ENCODE results near the gene HDDC3.

DNA sequence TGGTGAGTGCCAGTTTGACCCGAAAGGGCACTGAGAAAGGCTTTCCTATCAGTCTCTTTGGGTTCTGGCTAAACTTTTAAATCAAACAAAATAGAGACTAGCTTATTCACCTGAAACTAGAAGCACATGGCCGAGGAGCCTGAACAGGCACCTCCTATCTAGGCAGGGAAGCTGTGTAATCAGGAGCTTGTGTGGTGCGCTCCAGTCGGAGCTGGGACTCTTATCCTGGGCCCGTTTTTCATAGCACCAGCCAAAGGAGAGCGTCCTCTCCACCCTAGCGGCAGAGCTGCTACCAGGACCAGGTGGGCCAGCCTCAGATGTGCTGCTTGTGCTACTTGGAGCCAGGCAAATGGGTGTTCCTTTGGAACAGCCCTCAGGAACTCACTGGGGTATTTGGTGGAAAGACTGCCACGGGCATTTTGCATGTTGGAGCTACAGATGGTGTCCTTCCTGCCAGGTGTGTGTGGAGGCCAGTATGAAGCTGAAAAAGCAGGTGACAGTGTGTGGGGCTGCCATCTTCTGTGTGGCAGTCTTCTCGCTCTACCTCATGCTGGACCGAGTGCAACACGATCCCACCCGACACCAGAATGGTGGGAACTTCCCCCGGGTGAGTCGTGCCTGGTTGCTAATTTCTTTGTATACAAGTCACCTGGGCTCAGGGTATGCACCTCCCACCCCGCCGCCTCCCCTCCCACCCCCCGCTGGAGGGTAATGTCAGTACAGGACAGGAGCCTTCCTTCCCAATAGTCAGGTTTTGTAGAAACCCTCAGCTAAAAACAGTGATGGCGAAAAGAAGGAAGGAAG is 28.4 kb downstream of the HDDC3 start:
- TF ChIP-seq, protein P1, sequence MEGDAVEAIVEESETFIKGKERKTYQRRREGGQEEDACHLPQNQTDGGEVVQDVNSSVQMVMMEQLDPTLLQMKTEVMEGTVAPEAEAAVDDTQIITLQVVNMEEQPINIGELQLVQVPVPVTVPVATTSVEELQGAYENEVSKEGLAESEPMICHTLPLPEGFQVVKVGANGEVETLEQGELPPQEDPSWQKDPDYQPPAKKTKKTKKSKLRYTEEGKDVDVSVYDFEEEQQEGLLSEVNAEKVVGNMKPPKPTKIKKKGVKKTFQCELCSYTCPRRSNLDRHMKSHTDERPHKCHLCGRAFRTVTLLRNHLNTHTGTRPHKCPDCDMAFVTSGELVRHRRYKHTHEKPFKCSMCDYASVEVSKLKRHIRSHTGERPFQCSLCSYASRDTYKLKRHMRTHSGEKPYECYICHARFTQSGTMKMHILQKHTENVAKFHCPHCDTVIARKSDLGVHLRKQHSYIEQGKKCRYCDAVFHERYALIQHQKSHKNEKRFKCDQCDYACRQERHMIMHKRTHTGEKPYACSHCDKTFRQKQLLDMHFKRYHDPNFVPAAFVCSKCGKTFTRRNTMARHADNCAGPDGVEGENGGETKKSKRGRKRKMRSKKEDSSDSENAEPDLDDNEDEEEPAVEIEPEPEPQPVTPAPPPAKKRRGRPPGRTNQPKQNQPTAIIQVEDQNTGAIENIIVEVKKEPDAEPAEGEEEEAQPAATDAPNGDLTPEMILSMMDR (optimal IDR thresholded peaks at IDR 0.05 in 1 of 3, IDR thresholded peaks at IDR 0.05 in 1 of 3, conservative IDR thresholded peaks at IDR 0.05 in 1 of 3; ENCODE audit: extremely low read depth in 1 of 3, insufficient read depth in 2 of 3, low read length in 3 of 3): peak in 2 of 3 experiments; percentile 11 to 24
- no peak for TF ChIP-seq EZH2 (IDR thresholded peaks at IDR 0.05; ENCODE audit: low read length)
